Smooth muscle cell (in vitro differentiated cells): ENCODE measurements around the gene BCAS2. TPM values are rescaled to one million over a fixed set of nuclear protein-coding genes. Genes with fewer than 3 reads are reported as not detected.

ENCODE experiments used
- DNase-seq: peaks from one replicate; lab custom pipeline; 2025; ENCODE audit not compliant: unreplicated experiment; lab: John Stamatoyannopoulos, UW
- H2AFZ ChIP-seq: fragments of 200-600 bp; sonication (generic); 2 replicates; pipeline ENCODE4 v1.6.0; 2016; ENCODE audit warnings: antibody characterized with exemption, low read depth, mild to moderate bottlenecking
- H3F3A ChIP-seq: fragments of 200-600 bp; sonication (generic); 2 replicates; pipeline ENCODE4 v1.6.0; 2017; ENCODE audit warnings: antibody characterized with exemption, low read depth
- H3K27ac ChIP-seq: fragments of 200-600 bp; sonication (generic); 2 replicates; pipeline ENCODE4 v1.5.1; 2016; ENCODE audit warnings: low read depth, mild to moderate bottlenecking
- H3K27me3 ChIP-seq: fragments of 200-600 bp; sonication (generic); 2 replicates; pipeline ENCODE4 v1.6.1; 2016; ENCODE audit warnings: low read depth, mild to moderate bottlenecking
- H3K36me3 ChIP-seq: fragments of 200-600 bp; sonication (generic); 2 replicates; pipeline ENCODE4 v1.5.1; 2016; ENCODE audit warnings: low read depth
- H3K4me1 ChIP-seq: fragments of 200-600 bp; sonication (generic); 2 replicates; pipeline ENCODE4 v1.5.1; 2016; ENCODE audit warnings: low read depth
- H3K4me2 ChIP-seq: fragments of 200-600 bp; sonication (generic); 2 replicates; pipeline ENCODE4 v1.6.0; 2016; ENCODE audit warnings: mild to moderate bottlenecking
- H3K4me3 ChIP-seq: fragments of 200-600 bp; sonication (generic); 2 replicates; pipeline ENCODE4 v1.5.1; 2016; ENCODE audit warnings: mild to moderate bottlenecking
- H3K79me2 ChIP-seq: fragments of 200-600 bp; sonication (generic); 2 replicates; pipeline ENCODE4 v1.6.0; 2016; ENCODE audit warnings: low read depth, mild to moderate bottlenecking
- H3K9ac ChIP-seq: fragments of 200-600 bp; sonication (generic); 2 replicates; pipeline ENCODE4 v1.6.0; 2016; ENCODE audit warnings: low read depth
- H3K9me3 ChIP-seq: fragments of 200-600 bp; sonication (generic); replicated peaks from 2 replicates; pipeline ENCODE4 v1.5.1; 2016; ENCODE audit warnings: low read depth
- H4K20me1 ChIP-seq: fragments of 200-600 bp; sonication (generic); 2 replicates; pipeline ENCODE4 v1.6.0; 2016; ENCODE audit warnings: low read depth
- CTCF ChIP-seq: fragments of 200-600 bp; sonication (generic); IDR thresholded peaks from 2 replicates; pipeline ENCODE4 v1.5.1; 2017; ENCODE audit warnings: borderline replicate concordance, mild to moderate bottlenecking, antibody characterized with exemption; ENCODE audit not compliant: insufficient read depth, poor library complexity, severe bottlenecking
- WGBS: methylation state at CpG from one replicate; pipeline ENCODE4 v1.1.7; 2016; ENCODE audit warnings: low lambda C conversion rate; 5-methylcytosine and 5-hydroxymethylcytosine counted together
- polyA plus RNA-seq: library from polyadenylated mRNA; unstranded; fragments of >200 nt; fragmentation: Nextera tagmentation; extraction: Ambion mirVana; gene quantifications from 2 replicates; pipeline ENCODE4 v1.2.1, GENCODE V29; 2016
- total RNA-seq: library from RNA; depleted of rRNA; stranded (reverse); fragments of >200 nt; gene quantifications from 2 replicates; pipeline ENCODE4 v1.2.3, GENCODE V29; 2014

BCAS2 gene
- total and polyA plus RNA-seq, 2 experiments from 2014 or later: 57.0 to 65.5 TPM

- Histone ChIP-seq H3K27me3 (no peaks in the 10 kb centered on the region), H3K9me3 (no peaks in the 10 kb centered on the region), H3K36me3 (no peaks in the 10 kb centered on the region), H3F3A (no peaks in the 10 kb centered on the region), H2AFZ (no peak overlapping the region), H3K79me2 (no peaks in the 10 kb centered on the region), H3K9ac (no peak overlapping the region), H4K20me1 (no peaks in the 10 kb centered on the region), H3K4me2 (no peak overlapping the region), H3K4me1 (no peaks in the 10 kb centered on the region), H3K27ac (no peak overlapping the region), H3K4me3 (no peak overlapping the region)
- whole genome bisulfite sequencing: 90% methylated on average over 2 of the region's 2 CpGs
- no peak for TF ChIP-seq CTCF
- no peak for DNase-seq
These were observed 35.6 kb downstream of the BCAS2 start for GRCh38 chr1:114545796-114546195.

- Histone ChIP-seq H3K4me3 (no peak overlapping the region), H3F3A (no peaks in the 10 kb centered on the region), H3K36me3 (no peaks in the 10 kb centered on the region), H3K4me1 (no peaks in the 10 kb centered on the region), H3K27ac (no peak overlapping the region), H4K20me1 (no peaks in the 10 kb centered on the region), H3K4me2 (no peak overlapping the region), H3K79me2 (no peaks in the 10 kb centered on the region), H3K9ac (no peak overlapping the region), H3K9me3 (no peaks in the 10 kb centered on the region), H3K27me3 (no peaks in the 10 kb centered on the region), H2AFZ (no peak overlapping the region)
- WGBS: 69% methylated on average over 1 of the region's 1 CpG
- no peak for DNase-seq
- TF ChIP-seq CTCF: no peak
These were observed 36.1 kb downstream of the BCAS2 start for GRCh38 chr1:114545315-114545714.

GRCh38 chr1:114540821-114541220 lies 40.6 kb downstream of the BCAS2 start:
- Histone ChIP-seq H3F3A (no peaks in the 10 kb centered on the region), H3K4me3 (no peak overlapping the region), H3K4me2 (no peak overlapping the region), H3K9ac (no peak overlapping the region), H3K79me2 (no peaks in the 10 kb centered on the region), H3K27me3 (no peaks in the 10 kb centered on the region), H3K4me1 (no peaks in the 10 kb centered on the region), H3K9me3 (no peaks in the 10 kb centered on the region), H3K36me3 (no peaks in the 10 kb centered on the region), H2AFZ (no peak overlapping the region), H3K27ac (no peak overlapping the region), H4K20me1 (no peaks in the 10 kb centered on the region)
- WGBS: 88% methylated on average over 6 of the region's 6 CpGs
- no peak for DNase-seq
- no peak for TF ChIP-seq CTCF

- no peak overlapping the region for H2AFZ ChIP-seq
- DNase-seq: no peak
- H3K4me2 ChIP-seq: no peak overlapping the region
- H3K4me1 ChIP-seq: no peaks in the 10 kb centered on the region
- no peak overlapping the region for H3K27ac ChIP-seq
- no peak overlapping the region for H3K9ac ChIP-seq
- no peaks in the 10 kb centered on the region for H3K36me3 ChIP-seq
- WGBS: 58% methylated on average over 3 of the region's 3 CpGs
- TF ChIP-seq CTCF: no peak
- no peak overlapping the region for H3K4me3 ChIP-seq
- no peaks in the 10 kb centered on the region for H4K20me1 ChIP-seq
- H3K79me2 ChIP-seq: no peaks in the 10 kb centered on the region
- H3F3A ChIP-seq: no peaks in the 10 kb centered on the region
- no peaks in the 10 kb centered on the region for H3K9me3 ChIP-seq
- H3K27me3 ChIP-seq: no peaks in the 10 kb centered on the region
These were observed 41.1 kb downstream of the BCAS2 start for GRCh38 chr1:114540272-114540671.
